Tibial nerve (tissue), 4 donors: ENCODE measurements around the gene SETD1B. TPM values are rescaled to one million over a fixed set of nuclear protein-coding genes. Genes with fewer than 3 reads are reported as not detected.

Experiments
- DNase-seq, 2 donors: peaks; one replicate each; pipeline ENCODE4 v3.0.0-alpha.2; 2019; ENCODE audit warnings: low spot score in 2 of 2
- H3K27ac ChIP-seq, 4 donors: fragments of 200-600 bp; sonication (generic) in 3 of 4; one replicate each; pipeline ENCODE4 v1.5.1; 2017 to 2019; ENCODE audit warnings: mild to moderate bottlenecking in 1 of 4
- H3K27me3 ChIP-seq, 2 donors: fragments of 200-600 bp; sonication (generic) in 1 of 2; one replicate each; pipeline versions ENCODE4 v1.5.1 to v1.6.0; 2017 to 2019
- H3K36me3 ChIP-seq, 3 donors: fragments of 200-600 bp; sonication (generic); one replicate each; pipeline ENCODE4 v1.5.1; 2018 to 2019
- H3K4me1 ChIP-seq, 4 donors: fragments of 200-600 bp; sonication (generic) in 3 of 4; one replicate each; pipeline ENCODE4 v1.5.1; 2017 to 2019
- H3K4me3 ChIP-seq, 4 donors: fragments of 200-600 bp; sonication (generic) in 3 of 4; one replicate each; pipeline ENCODE4 v1.5.1; 2017 to 2019; ENCODE audit warnings: mild to moderate bottlenecking in 1 of 4, moderate library complexity in 1 of 4
- H3K9me3 ChIP-seq, 4 donors: fragments of 200-600 bp; sonication (generic) in 3 of 4; one replicate each; pipeline ENCODE4 v1.5.1; 2017 to 2019
- EP300 ChIP-seq, 2 donors: sonication (generic); formaldehyde crosslinking; IDR thresholded peaks; one replicate each; pipeline ENCODE4 v1.6.1; 2017; ENCODE audit warnings: antibody characterized with exemption in 2 of 2, mild to moderate bottlenecking in 1 of 2
- POLR2A ChIP-seq, 2 donors: fragments of 450-650 bp; IDR thresholded peaks; one replicate each; pipeline ENCODE4 v1.6.1; 2017; ENCODE audit warnings: antibody characterized with exemption in 2 of 2, mild to moderate bottlenecking in 2 of 2, moderate library complexity in 2 of 2
- WGBS, 2 donors: methylation state at CpG; one replicate each; pipeline ENCODE4 v1.1.5; 2018; 5-methylcytosine and 5-hydroxymethylcytosine counted together
- total RNA-seq, 4 donors: library from RNA; depleted of rRNA; stranded (reverse); fragments of >200 nt; gene quantifications; one replicate each; pipeline ENCODE4 v1.1.0, GENCODE V29; 2016
- TF ChIP-seq, protein P1 (sequence below), 5 experiments: fragments of 200-600 bp in 3 of 5; fragments of 450-650 bp in 2 of 5; sonication (generic) in 3 of 5; IDR thresholded peaks; one replicate each; pipeline ENCODE4 v1.5.1; 2016 to 2019; ENCODE audit warnings: antibody characterized with exemption in 5 of 5, mild to moderate bottlenecking in 3 of 5, moderate library complexity in 2 of 5

SETD1B gene
- total RNA-seq, 4 donors from 2014 or later: 9.4 to 18.3 (median 12.2) TPM

DNA sequence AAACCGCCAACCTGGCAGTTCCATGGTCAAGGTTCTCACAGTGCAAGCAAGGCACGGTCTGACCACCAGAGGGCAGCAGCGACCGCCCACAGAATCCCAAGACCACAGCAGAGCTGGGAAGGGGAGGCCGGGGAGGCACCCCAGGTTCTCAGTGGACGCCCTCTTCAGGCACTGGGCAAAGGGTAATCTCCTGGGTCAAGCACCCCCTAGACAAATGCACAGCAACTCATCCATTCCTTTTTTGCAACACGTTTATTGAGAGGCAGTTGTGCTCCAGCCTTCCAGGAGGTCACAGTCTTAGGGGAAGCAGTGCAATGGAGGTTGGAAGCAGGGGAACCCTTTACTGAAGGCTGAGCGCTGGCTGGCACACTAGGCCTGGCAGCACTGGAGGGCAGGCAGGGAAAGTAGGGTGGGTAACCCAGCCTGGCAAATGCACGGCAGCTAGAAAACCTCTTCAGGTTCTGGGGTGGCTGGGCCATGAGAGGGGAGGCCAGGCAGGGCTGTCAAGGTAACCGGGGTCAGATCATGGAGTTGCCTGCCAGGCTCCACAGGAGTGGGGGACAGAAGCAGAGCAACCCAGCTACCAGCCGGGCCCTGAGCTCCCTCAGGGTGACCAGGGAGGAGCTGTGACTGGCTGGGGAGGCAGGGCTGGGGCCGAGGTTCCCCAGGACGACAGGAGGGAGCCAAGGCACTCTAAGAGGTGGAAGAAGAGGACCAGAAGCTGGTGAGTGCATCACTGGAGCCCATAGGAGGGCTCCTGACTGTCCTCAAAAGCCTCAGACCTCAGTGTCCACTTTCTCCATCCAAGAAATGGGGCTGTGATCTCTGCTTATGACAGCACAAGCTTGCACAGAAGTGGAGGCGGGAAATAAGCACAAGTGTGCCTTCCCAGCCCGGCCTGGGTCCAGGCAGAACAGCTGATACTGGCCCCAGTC lies 8.5 kb upstream of the SETD1B start:
- TF ChIP-seq, protein P1, sequence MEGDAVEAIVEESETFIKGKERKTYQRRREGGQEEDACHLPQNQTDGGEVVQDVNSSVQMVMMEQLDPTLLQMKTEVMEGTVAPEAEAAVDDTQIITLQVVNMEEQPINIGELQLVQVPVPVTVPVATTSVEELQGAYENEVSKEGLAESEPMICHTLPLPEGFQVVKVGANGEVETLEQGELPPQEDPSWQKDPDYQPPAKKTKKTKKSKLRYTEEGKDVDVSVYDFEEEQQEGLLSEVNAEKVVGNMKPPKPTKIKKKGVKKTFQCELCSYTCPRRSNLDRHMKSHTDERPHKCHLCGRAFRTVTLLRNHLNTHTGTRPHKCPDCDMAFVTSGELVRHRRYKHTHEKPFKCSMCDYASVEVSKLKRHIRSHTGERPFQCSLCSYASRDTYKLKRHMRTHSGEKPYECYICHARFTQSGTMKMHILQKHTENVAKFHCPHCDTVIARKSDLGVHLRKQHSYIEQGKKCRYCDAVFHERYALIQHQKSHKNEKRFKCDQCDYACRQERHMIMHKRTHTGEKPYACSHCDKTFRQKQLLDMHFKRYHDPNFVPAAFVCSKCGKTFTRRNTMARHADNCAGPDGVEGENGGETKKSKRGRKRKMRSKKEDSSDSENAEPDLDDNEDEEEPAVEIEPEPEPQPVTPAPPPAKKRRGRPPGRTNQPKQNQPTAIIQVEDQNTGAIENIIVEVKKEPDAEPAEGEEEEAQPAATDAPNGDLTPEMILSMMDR (IDR thresholded peaks at IDR 0.05): peak; percentile 92 to 96 (median 96)
- TF ChIP-seq POLR2A (IDR thresholded peaks at IDR 0.05) (peak in 1 of 2 donors; percentile 4), EP300 (IDR thresholded peaks at IDR 0.05) (peak in 1 of 2 donors; percentile 28)
- Histone ChIP-seq H3K9me3 (no peaks in the 10 kb centered on the region), H3K27ac (peak overlapping the region; percentile 83 to 100 (median 100)), H3K27me3 (no peaks in the 10 kb centered on the region), H3K4me1 (peaks cover 0 to 77% (median 67%) of the 10 kb centered on the region in 4 donors), H3K36me3 (peaks cover 0 to 9% (median 0%) of the 10 kb centered on the region in 3 donors), H3K4me3 (peak overlapping the region in 1 of 4 donors; percentile 55)
- 32 to 53% methylated on average over 10 to 15 of the region's 15 CpGs for WGBS, 2 donors
- peak; percentile 85 to 96 for DNase-seq

DNA sequence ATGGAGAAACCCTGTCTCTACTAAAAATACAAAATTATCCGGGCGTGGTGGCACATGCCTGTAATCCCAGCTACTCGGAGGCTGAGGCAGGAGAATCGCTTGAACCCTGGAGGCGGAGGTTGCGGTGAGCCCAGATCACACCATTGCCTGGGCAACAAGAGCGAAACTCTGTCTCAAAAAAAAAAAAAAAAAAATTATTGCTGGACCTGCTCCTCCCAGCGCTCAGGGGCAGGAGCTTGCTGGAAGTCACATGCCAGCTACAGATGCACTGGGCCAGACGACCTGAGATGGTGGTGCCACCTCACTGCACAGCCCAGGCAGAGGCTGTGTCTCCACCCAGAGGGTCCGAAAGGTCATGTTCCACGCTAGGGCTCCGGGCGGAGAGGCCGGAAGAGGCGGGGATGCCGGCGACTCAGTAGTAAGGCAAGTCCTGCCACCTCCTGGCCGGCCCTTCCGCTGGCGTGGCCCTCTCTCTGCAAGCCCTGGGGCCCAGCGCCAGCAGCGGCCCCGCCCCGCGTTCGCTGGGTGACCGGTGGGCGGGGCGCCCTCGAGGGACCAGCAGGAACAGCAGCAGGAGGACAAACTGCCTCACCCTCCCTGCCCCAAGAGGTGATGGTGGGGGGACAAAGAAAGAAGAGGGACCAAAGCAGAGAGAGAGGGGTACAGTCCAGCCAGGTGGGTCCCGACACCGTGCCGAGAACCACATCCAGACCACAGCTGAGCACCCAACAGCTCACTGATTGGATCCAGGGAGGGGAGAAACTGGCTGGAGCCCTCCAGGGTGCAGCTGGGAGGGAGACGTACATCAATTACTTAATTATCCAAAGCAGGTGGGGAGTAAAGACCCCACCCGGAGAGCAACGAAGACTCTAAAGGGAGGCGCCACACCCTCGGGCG lies 6.7 kb upstream of the SETD1B start:
- peaks cover 0 to 9% (median 0%) of the 10 kb centered on the region in 3 donors for H3K36me3 ChIP-seq
- peaks cover 0 to 77% (median 59%) of the 10 kb centered on the region in 4 donors for H3K4me1 ChIP-seq
- WGBS, 2 donors: 9 to 17% methylated on average over 33 to 34 of the region's 39 CpGs
- TF ChIP-seq EP300 (IDR thresholded peaks at IDR 0.05) (peak; percentile 56 to 83), POLR2A (IDR thresholded peaks at IDR 0.05) (peak in 1 of 2 donors; percentile 45)
- TF ChIP-seq, protein P1 (IDR thresholded peaks at IDR 0.05): peak; percentile 22 to 73 (median 62)
- no peaks in the 10 kb centered on the region for H3K27me3 ChIP-seq
- no peaks in the 10 kb centered on the region for H3K9me3 ChIP-seq
- peak overlapping the region in 3 of 4 donors; percentile 5 to 66 (median 23) for H3K4me3 ChIP-seq
- H3K27ac ChIP-seq: peak overlapping the region; percentile 99 to 100 (median 100)
- DNase-seq: peak; percentile 83 to 94

DNA sequence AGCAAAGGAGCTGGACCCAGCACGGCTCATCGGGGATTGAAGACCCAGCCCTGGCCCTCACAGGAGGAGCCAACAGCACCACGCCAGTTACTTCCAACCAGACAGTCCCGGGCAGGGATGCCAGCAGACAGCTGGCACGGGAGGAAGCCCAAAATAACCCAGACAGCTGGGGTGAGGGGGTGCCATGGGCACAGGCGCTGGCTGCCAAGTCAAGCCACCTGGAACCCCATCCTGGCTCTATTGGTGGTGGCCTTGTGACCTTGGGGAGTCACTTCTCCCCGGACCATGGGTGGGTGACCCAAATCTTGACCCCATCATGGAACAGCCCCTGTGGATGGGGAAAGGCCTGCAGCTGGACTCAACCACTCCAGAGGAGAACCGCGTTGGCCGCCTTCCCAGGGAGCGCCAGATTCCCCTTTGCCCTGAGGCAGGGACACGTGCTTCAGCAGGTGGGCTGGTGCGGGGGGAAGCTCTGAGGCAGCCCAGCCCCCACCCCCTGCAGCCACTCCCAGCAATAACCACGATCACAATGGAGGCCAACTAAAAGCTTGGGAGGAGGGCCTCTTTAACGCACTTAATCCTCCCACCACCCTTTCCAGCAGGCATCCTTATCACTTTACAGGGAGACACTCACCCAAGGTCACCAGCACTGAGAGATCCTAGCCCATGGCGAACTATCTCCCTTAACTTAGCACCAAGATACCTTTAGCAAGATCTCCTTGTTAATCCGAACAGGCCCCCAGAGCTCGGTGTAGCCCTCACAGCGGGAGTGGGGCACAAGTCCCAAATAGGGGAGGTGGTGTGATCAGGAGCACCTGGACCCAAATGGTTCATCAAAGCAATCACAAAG lies 5.6 kb upstream of the SETD1B start:
- H3K4me1 ChIP-seq: peaks cover 0 to 67% (median 58%) of the 10 kb centered on the region in 4 donors
- peak overlapping the region; percentile 99 to 100 (median 100) for H3K27ac ChIP-seq
- TF ChIP-seq, protein P1 (IDR thresholded peaks at IDR 0.05): no peak
- peak in 1 of 2 donors; percentile 29 for TF ChIP-seq EP300 (IDR thresholded peaks at IDR 0.05)
- 33 to 34% methylated on average over 17 to 18 of the region's 19 CpGs for WGBS, 2 donors
- H3K9me3 ChIP-seq: no peaks in the 10 kb centered on the region
- no peaks in the 10 kb centered on the region for H3K27me3 ChIP-seq
- H3K36me3 ChIP-seq: peaks cover 0 to 9% (median 0%) of the 10 kb centered on the region in 3 donors
- DNase-seq: peak; percentile 41 to 54
- peak overlapping the region in 3 of 4 donors; percentile 5 to 80 (median 66) for H3K4me3 ChIP-seq

DNA sequence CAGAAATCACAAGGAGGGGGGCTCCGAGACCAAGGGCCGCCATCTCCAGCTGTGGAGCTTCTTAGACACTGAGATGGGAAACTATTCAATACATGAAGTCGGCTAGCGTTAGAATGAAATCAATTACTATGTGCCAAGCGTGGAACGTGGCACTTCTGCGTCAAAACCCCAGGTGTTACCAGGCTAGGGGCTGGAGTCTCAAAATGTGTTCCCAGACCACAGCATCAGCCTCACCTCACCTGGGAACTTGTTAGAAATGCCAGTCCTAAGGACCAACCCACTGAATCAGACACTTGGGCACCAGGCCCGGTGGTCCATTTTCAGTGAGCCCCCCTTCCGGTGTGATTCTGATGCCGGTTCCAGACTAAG lies 5.0 kb upstream of the SETD1B start:
- H3K27ac ChIP-seq: peak overlapping the region; percentile 99 to 100 (median 100)
- WGBS, 2 donors: 59 to 62% methylated on average over 10 of the region's 10 CpGs

More for the DNA sequence above, 5.0 kb upstream of the SETD1B start:
- Histone ChIP-seq H3K9me3 (no peaks in the 10 kb centered on the region), H3K4me1 (peaks cover 0 to 61% (median 53%) of the 10 kb centered on the region in 4 donors), H3K27me3 (no peaks in the 10 kb centered on the region), H3K36me3 (peaks cover 0 to 9% (median 0%) of the 10 kb centered on the region in 3 donors), H3K4me3 (peak overlapping the region in 3 of 4 donors; percentile 66 to 82 (median 80))
- DNase-seq: no peak
- TF ChIP-seq EP300 (IDR thresholded peaks at IDR 0.05) (no peak), POLR2A (IDR thresholded peaks at IDR 0.05) (no peak)
- TF ChIP-seq, protein P1 (IDR thresholded peaks at IDR 0.05): no peak
